Uterus (tissue), 2 donors: ENCODE measurements around the gene DNAJC27.

Source experiments
- CTCF ChIP-seq, 4 experiments: fragments of 200-600 bp in 2 of 4; fragments of 450-650 bp in 2 of 4; sonication (generic) in 2 of 4; IDR thresholded peaks; one replicate each; pipeline ENCODE4 v1.5.1; 2016 to 2019; ENCODE audit warnings: antibody characterized with exemption in 4 of 4, mild to moderate bottlenecking in 2 of 4, moderate library complexity in 1 of 4
- POLR2A ChIP-seq, 2 donors: fragments of 450-650 bp; IDR thresholded peaks; one replicate each; pipeline ENCODE4 v1.6.1; 2016; ENCODE audit warnings: antibody characterized with exemption in 2 of 2, mild to moderate bottlenecking in 1 of 2, moderate library complexity in 1 of 2

GRCh38 chr2:24945907-24946306 is 25.8 kb downstream of the DNAJC27 start:
- TF ChIP-seq POLR2A (IDR thresholded peaks at IDR 0.05) (no peak), CTCF (IDR thresholded peaks at IDR 0.05) (no peak)
